HTR-8/SVneo (cell line): Measurements from ENCODE around the gene VAV1.
"Not testable (repeated sequence)": the region's sequence is repeated elsewhere in the genome, so short reads cannot be mapped to it uniquely, and the experiment has no call there.

Experiments used
- DNase-seq: peaks from one replicate; pipeline ENCODE4 v3.0.0; 2011; ENCODE audit warnings: low spot score, mixed read lengths; ENCODE audit not compliant: insufficient read length
- FAIRE-seq: peaks from 2 replicates; lab custom pipeline; 2011; peaks lifted over from hg19 to GRCh38; lab: Jason Lieb, UNC

Gene VAV1

DNA sequence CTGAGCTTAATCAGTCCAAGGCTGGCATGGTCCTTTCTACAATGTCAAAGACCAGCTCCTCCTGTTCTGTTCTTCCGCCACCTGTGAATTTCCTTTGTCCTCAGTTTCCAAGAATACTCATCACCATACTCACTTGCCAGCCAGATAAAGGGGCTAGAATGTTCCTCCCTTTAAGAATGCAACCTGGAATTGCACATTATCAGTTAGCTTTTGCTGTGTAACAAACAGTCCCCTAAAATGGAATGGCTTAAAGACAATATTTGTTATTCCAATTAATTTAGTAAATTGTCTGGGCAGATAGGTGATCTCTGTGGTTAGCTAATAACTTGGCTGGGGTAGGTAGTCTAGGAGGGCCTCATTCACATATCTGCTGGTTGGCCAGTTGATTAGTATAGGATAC is 36.0 kb downstream of the VAV1 start:
- DNase-seq (no peak), FAIRE-seq (no peak)

GRCh38 chr19:6809262-6809661 is 36.8 kb downstream of the VAV1 start:
- no peak for DNase-seq
- FAIRE-seq = no peak

- DNase-seq (no peak), FAIRE-seq (no peak)
These were observed 38.9 kb downstream of the VAV1 start for GRCh38 chr19:6811378-6811777.

GRCh38 chr19:6811906-6812305 is 39.4 kb downstream of the VAV1 start:
- peak; percentile 80 for FAIRE-seq
- DNase-seq = peak; percentile 74

DNA sequence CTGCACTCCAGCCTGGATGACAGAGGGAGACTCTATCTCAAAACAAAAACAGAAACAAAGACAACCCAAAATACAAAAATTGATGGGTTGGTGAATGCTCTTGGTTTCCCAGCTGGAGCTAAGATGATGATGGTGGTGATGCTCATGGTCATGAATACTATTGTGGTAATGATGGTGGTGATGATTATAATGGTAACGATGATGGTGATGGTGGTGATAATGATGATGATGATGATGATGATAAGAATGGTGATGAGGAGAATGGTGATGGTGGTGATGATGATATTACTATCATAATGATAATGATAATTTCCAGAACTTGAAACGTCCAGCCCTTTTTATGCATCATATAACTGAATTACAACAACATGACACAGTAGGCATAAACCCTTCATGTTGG is 40.1 kb downstream of the VAV1 start:
- FAIRE-seq (no peak), DNase-seq (no peak)

GRCh38 chr19:6813659-6814058 is 41.2 kb downstream of the VAV1 start:
- FAIRE-seq (no peak), DNase-seq (no peak)

GRCh38 chr19:6817179-6817578 is 44.7 kb downstream of the VAV1 start:
- no peak for DNase-seq
- no peak for FAIRE-seq

GRCh38 chr19:6818246-6818645 is 45.7 kb downstream of the VAV1 start:
- DNase-seq (no peak), FAIRE-seq (no peak)

DNA sequence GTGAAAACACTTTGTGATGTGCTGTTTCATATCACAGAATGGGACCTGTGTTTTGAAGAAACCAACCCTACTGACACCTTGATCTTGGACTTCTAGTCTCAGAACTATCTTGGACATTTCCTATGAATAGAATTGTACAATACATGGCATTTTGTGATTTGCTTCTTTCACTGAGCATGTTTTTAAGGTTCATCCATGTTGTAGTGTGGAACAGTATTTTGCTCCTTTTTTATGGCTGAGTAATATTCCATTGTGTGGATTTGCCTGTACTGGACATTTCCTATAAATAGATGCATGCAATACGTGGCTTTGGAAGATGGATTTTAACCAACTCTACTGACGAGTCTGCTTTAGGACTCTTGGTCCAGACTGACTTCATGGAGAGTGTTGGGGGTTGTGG is 46.8 kb downstream of the VAV1 start:
- DNase-seq = no peak
- no peak for FAIRE-seq

DNA sequence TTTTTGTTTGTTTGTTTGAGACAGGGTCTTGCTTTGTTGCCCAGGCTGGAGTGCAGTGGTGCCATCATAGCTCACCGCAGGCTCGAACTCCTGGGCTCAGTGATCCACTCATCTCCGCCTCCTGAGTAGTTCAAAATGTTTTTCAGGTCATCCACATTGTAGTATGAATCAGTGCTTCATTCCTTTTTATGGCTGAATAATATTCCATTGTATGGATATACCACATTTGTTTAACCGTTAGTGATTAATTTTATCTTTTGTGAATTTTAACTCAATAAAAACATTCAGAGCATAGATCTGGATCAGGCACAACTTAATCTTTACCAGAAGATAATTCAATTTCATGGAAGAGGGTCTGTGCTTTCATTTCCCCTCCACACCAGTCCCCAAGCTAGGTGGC is 47.7 kb downstream of the VAV1 start:
- DNase-seq (no peak), FAIRE-seq (no peak)

- FAIRE-seq = no peak
These were observed 49.3 kb downstream of the VAV1 start for GRCh38 chr19:6821639-6822310.

DNA sequence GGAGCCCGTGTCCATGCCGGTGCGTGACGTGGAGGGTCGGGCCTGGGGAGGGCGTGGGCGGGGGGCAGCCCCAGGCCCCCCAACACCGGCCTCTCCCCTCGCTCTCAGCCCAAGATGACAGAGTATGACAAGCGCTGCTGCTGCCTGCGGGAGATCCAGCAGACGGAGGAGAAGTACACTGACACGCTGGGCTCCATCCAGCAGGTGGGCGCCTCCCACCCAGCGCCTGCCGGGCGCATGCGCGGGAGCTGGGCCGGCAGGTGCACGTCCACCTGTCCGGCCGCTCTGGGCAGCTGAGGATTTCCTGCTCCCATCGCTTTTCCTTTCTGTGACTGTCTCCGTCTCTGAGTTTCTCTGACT is 49.8 kb downstream of the VAV1 start:
- DNase-seq = no peak
- no peak for FAIRE-seq

More at GRCh38 chr19:6821639-6822310, 49.3 kb downstream of the VAV1 start:
- no peak for DNase-seq

GRCh38 chr19:6825076-6825774 is 52.7 kb downstream of the VAV1 start:
- FAIRE-seq (no peak), DNase-seq (no peak)

DNA sequence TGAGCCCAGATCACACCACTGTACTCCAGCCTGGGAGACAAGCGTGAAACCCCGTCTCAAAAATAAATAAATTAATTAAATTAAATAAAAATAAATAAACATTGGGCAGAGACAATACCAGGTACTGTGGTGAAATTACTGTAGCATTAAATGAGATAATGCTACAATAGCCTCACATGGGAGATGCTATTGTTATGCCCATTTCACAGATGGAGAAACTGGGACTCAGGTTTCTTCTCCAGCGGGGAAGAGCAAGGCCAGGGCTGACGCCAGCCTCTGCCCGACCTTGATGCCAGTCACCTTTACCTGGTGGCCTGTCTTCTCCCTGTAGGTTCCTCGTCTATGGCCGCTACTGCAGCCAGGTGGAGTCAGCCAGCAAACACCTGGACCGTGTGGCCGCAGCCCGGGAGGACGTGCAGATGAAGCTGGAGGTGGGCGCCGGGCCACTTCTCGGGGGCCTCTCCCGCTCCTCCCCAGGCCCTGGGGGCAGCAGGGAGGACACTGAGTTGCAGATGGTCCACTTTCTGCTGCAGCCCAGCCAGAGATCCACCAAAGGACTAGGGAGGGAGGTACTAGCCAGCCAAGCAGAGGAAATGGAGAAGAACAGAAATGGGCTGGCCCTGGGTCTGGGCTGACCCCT is 53.9 kb downstream of the VAV1 start:
- no peak for FAIRE-seq
- no peak for DNase-seq

GRCh38 chr19:6828306-6828697 is 55.8 kb downstream of the VAV1 start:
- FAIRE-seq (peak; percentile 23), DNase-seq (peak; percentile 83)

- DNase-seq (no peak), FAIRE-seq (peak; percentile 78)
These were observed 56.5 kb downstream of the VAV1 start for GRCh38 chr19:6828698-6829633.

- FAIRE-seq, DNase-seq: not testable (repeated sequence)
These were observed 57.3 kb downstream of the VAV1 start for GRCh38 chr19:6829829-6830228.

GRCh38 chr19:6831084-6831483 is 58.6 kb downstream of the VAV1 start:
- not testable (repeated sequence) for FAIRE-seq

GRCh38 chr19:6832412-6832811 is 59.9 kb downstream of the VAV1 start:
- no peak for DNase-seq
- FAIRE-seq = no peak

More at GRCh38 chr19:6831084-6831483, 58.6 kb downstream of the VAV1 start:
- not testable (repeated sequence) for DNase-seq

- no peak for DNase-seq
- no peak for FAIRE-seq
These were observed 60.8 kb downstream of the VAV1 start for GRCh38 chr19:6833166-6833790.
